GM10266 (cell line): ENCODE measurements around the gene B2M.

Experiments used
- DNase-seq: peaks from one replicate; pipeline ENCODE4 v3.0.0; 2012; ENCODE audit errors: extremely low spot score
- CTCF ChIP-seq: IDR thresholded peaks from 2 replicates; pipeline ENCODE4 v1.5.1; 2012; ENCODE audit warnings: mild to moderate bottlenecking, low read depth; ENCODE audit not compliant: control insufficient read depth, insufficient read depth; ENCODE audit errors: missing control alignments

The B2M gene

GRCh38 chr15:44711096-44711742 lies at the start of gene B2M, which contains the start of gene PATL2:
B2M (plus strand) TSS chr15:44711517; CDS start chr15:44711547, 30 bp downstream.
PATL2 (minus strand) TSS chr15:44711323; CDS start chr15:44676490, 34,833 bp downstream.
- peak; percentile 89 for DNase-seq
- no peak for TF ChIP-seq CTCF

- DNase-seq = no peak
- TF ChIP-seq CTCF = no peak
Observed at GRCh38 chr15:44661576-44661975, 49.7 kb upstream of the B2M start.

GRCh38 chr15:44662478-44663409 lies 48.6 kb upstream of the B2M start:
- DNase-seq = peak; percentile 44
- TF ChIP-seq CTCF = no peak

- peak; percentile 97 for TF ChIP-seq CTCF
- peak; percentile 86 for DNase-seq
Observed at GRCh38 chr15:44663410-44664308, 47.7 kb upstream of the B2M start, which contains the start of gene SPG11. SPG11 (minus strand) TSS chr15:44663662; CDS start chr15:44663647, 15 bp downstream.

GRCh38 chr15:44666210-44667038 lies 44.9 kb upstream of the B2M start:
- no peak for TF ChIP-seq CTCF
- no peak for DNase-seq

- no peak for TF ChIP-seq CTCF
- no peak for DNase-seq
Observed at GRCh38 chr15:44667039-44667360, 44.3 kb upstream of the B2M start.
